ENCODE results near the gene CERS5. TPM values are rescaled to one million over a fixed set of nuclear protein-coding genes. Genes with fewer than 3 reads are reported as not detected.

The CERS5 gene
- total RNA-seq, 1 donor from 2014 or later, result 72.3 TPM

DNA sequence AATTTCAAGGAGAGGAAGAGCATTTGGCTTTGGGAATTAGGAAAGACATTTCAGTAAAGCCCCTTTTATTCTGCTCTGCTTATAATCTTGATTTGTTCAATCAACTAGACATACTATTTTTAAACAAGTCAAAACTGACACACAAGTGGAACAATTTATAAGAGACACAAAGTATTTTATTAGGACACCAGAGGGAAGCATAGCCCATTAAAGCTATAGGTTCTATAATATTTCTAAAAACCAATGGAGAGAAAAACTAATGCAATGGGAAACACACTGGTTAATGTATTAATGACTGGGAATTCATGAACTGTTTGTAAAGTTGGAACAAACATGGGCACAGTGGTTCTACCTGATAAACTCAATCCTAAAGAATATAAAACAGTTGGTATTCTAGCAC lies 15.3 kb upstream of the CERS5 start:
- no peak for DNase-seq (ENCODE audit: extremely low spot score, unreplicated experiment)
- TF ChIP-seq, protein P1, sequence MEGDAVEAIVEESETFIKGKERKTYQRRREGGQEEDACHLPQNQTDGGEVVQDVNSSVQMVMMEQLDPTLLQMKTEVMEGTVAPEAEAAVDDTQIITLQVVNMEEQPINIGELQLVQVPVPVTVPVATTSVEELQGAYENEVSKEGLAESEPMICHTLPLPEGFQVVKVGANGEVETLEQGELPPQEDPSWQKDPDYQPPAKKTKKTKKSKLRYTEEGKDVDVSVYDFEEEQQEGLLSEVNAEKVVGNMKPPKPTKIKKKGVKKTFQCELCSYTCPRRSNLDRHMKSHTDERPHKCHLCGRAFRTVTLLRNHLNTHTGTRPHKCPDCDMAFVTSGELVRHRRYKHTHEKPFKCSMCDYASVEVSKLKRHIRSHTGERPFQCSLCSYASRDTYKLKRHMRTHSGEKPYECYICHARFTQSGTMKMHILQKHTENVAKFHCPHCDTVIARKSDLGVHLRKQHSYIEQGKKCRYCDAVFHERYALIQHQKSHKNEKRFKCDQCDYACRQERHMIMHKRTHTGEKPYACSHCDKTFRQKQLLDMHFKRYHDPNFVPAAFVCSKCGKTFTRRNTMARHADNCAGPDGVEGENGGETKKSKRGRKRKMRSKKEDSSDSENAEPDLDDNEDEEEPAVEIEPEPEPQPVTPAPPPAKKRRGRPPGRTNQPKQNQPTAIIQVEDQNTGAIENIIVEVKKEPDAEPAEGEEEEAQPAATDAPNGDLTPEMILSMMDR (IDR thresholded peaks at IDR 0.05), result peak; percentile 28
- Mint-ChIP-seq H3K9me3 (ENCODE audit: unreplicated experiment) (no peaks in the 10 kb centered on the region), H3K4me1 (ENCODE audit: unreplicated experiment) (peaks cover 32% of the 10 kb centered on the region), H3K4me3 (ENCODE audit: unreplicated experiment) (no peak overlapping the region), H3K36me3 (ENCODE audit: unreplicated experiment) (peaks cover 24% of the 10 kb centered on the region), H3K27ac (ENCODE audit: unreplicated experiment) (no peak overlapping the region), H3K27me3 (ENCODE audit: unreplicated experiment) (no peaks in the 10 kb centered on the region)

DNA sequence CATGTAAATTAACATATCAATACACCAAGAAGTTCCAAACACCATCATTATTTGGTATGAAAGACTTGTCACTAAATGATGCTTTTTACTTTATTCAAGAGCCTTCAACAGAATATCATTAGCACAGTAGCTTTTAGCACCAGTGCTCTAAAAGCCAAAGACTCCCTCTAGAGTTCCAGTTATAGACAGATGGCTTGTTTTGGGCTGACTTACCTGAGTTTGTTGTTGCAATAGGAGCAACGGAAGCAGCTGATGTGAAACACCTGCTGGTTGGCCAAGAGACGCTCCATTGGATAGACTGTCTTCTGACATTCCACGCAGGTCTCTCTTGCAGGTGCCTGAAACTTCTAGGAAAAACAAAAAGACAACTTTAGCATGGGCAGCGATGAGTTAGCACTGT lies 14.5 kb upstream of the CERS5 start:
- H3K27me3 Mint-ChIP-seq (ENCODE audit: unreplicated experiment), result no peaks in the 10 kb centered on the region
- H3K9me3 Mint-ChIP-seq (ENCODE audit: unreplicated experiment), result no peaks in the 10 kb centered on the region
- no peak for DNase-seq (ENCODE audit: extremely low spot score, unreplicated experiment)
- peaks cover 24% of the 10 kb centered on the region for H3K4me1 Mint-ChIP-seq (ENCODE audit: unreplicated experiment)
- peaks cover 31% of the 10 kb centered on the region for H3K36me3 Mint-ChIP-seq (ENCODE audit: unreplicated experiment)
- no peak overlapping the region for H3K27ac Mint-ChIP-seq (ENCODE audit: unreplicated experiment)
- TF ChIP-seq, protein P1 (IDR thresholded peaks at IDR 0.05), result no peak
- H3K4me3 Mint-ChIP-seq (ENCODE audit: unreplicated experiment), result no peak overlapping the region

DNA sequence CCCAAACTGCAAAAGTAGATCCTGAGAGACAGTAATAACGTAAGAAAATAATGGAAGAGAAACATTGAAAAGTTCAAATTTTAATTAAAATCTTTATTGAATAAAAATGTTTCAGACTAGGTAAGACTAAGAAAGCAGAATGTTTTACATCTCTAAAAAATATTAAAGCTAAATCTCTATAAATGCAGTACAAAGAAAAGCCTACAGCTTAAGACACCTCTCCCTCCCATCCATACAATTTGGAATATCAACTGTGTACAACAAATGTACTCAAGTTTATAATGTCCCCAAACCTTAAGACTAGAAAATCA lies 8.5 kb upstream of the CERS5 start:
- peaks cover 21% of the 10 kb centered on the region for H3K36me3 Mint-ChIP-seq (ENCODE audit: unreplicated experiment)

DNA sequence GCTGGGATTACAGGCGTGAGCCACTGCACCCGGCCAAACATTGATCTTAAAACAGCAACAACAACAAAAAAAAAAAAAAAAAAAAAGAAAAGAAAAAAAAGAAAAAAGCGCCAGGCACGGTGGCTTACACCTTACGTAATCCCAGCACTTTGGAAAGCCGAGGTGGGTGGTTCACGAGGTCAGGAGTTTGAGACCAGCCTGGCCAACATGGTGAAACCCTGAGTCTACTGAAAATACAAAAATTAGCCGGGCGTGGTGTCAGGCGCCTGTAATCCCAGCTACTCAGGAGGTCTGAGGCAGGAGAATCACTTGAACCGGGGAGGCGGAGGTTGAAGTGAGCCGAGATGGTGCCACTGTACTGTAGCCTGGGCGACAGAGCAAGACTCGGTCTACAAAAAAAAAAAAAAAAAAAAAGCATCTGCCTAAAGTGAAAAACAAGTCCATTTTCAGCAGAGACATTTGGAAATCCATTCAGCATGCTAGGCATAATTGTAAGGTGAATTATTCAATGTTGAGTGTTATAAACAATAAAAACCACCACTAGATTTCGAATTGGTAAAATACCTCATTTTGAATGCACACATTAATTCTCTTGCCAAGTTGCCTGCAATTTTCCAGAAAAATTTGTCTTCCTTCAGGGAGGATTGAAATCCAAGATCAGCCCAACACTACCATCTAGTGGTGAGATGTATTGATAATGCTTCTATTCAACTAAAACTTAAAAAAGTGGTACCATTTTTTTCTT lies 8.0 kb upstream of the CERS5 start:
- TF ChIP-seq, protein P1 (IDR thresholded peaks at IDR 0.05), result peak; percentile 74
- H3K4me3 Mint-ChIP-seq (ENCODE audit: unreplicated experiment), result no peak overlapping the region
- no peak overlapping the region for H3K27ac Mint-ChIP-seq (ENCODE audit: unreplicated experiment)
- peaks cover 21% of the 10 kb centered on the region for H3K36me3 Mint-ChIP-seq (ENCODE audit: unreplicated experiment)
- H3K27me3 Mint-ChIP-seq (ENCODE audit: unreplicated experiment), result no peaks in the 10 kb centered on the region
- no peak for DNase-seq (ENCODE audit: extremely low spot score, unreplicated experiment)
- H3K4me1 Mint-ChIP-seq (ENCODE audit: unreplicated experiment), result peaks cover 5% of the 10 kb centered on the region
- H3K9me3 Mint-ChIP-seq (ENCODE audit: unreplicated experiment), result peaks cover 2% of the 10 kb centered on the region

More for the DNA sequence above, 8.5 kb upstream of the CERS5 start:
- Mint-ChIP-seq H3K4me3 (ENCODE audit: unreplicated experiment) (no peak overlapping the region), H3K27ac (ENCODE audit: unreplicated experiment) (no peak overlapping the region), H3K4me1 (ENCODE audit: unreplicated experiment) (peaks cover 3% of the 10 kb centered on the region), H3K27me3 (ENCODE audit: unreplicated experiment) (no peaks in the 10 kb centered on the region), H3K9me3 (ENCODE audit: unreplicated experiment) (no peaks in the 10 kb centered on the region)
- TF ChIP-seq, protein P1 (IDR thresholded peaks at IDR 0.05), result no peak
- no peak for DNase-seq (ENCODE audit: extremely low spot score, unreplicated experiment)

DNA sequence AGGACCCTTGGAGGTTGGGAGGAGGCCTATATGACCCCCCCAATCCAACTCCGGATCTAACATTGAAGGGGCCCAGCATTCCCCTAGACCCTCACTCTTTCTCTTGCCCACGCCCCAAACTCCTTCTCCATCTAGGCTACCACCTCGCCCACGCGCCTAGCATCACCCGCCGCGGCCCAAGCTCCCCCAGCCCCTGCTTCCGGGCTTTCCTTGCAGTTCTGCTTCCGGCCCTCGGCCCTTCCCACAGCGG lies 445 bp downstream of the CERS5 start:
- Mint-ChIP-seq H3K4me3 (ENCODE audit: unreplicated experiment) (peak overlapping the region; percentile 97), H3K27ac (ENCODE audit: unreplicated experiment) (peak overlapping the region; percentile 99)

More for the DNA sequence above, 445 bp downstream of the CERS5 start:
- TF ChIP-seq, protein P1 (IDR thresholded peaks at IDR 0.05), result no peak
- Mint-ChIP-seq H3K36me3 (ENCODE audit: unreplicated experiment) (peaks cover 4% of the 10 kb centered on the region), H3K27me3 (ENCODE audit: unreplicated experiment) (no peaks in the 10 kb centered on the region), H3K9me3 (ENCODE audit: unreplicated experiment) (peaks cover 5% of the 10 kb centered on the region), H3K4me1 (ENCODE audit: unreplicated experiment) (peaks cover 34% of the 10 kb centered on the region)
- DNase-seq (ENCODE audit: extremely low spot score, unreplicated experiment), result no peak
